SK-N-SH treated with all-trans-retinoic acid at 6 μM for 48 hours (cell line): ENCODE results near the gene LRRC4.

ENCODE experiments used
- ATAC-seq: fragments of 200-7000 bp; cut with Tn5 transposase; 3 replicates; pipeline ENCODE4 v1.9.1; 2020; ENCODE audit warnings: mild to moderate bottlenecking, moderate library complexity
- ARNTL ChIP-seq: fragments of 450-650 bp; formaldehyde crosslinking; IDR thresholded peaks from 2 replicates; pipeline ENCODE4 v1.5.0; 2020; ENCODE audit warnings: low read depth, mild to moderate bottlenecking, moderate library complexity, borderline replicate concordance
- BACH2 ChIP-seq: fragments of 250-450 bp; sonication (Bioruptor Pico); IDR thresholded peaks from 2 replicates; pipeline ENCODE4 v1.9.0; 2021; ENCODE audit warnings: mild to moderate bottlenecking, borderline replicate concordance
- CSDC2 ChIP-seq: fragments of 250-450 bp; sonication (Bioruptor Pico); IDR thresholded peaks from 2 replicates; pipeline ENCODE4 v1.5.0; 2020; ENCODE audit warnings: mild to moderate bottlenecking, moderate library complexity
- ESRRG ChIP-seq: fragments of 250-450 bp; sonication (Bioruptor Pico); IDR thresholded peaks from 2 replicates; pipeline ENCODE4 v1.6.1; 2021; ENCODE audit warnings: mild to moderate bottlenecking
- GLIS3 ChIP-seq: fragments of 250-450 bp; sonication (Bioruptor Pico); IDR thresholded peaks from 2 replicates; pipeline ENCODE4 v1.5.0; 2020; ENCODE audit warnings: mild to moderate bottlenecking, moderate library complexity
- ISL1 ChIP-seq: fragments of 250-450 bp; sonication (Bioruptor Pico); IDR thresholded peaks from 2 replicates; pipeline ENCODE4 v2.1.2; 2022; ENCODE audit warnings: mild to moderate bottlenecking, moderate library complexity
- OSR1 ChIP-seq: fragments of 250-450 bp; sonication (Bioruptor Pico); IDR thresholded peaks from 2 replicates; pipeline ENCODE4 v1.8.0; 2022; ENCODE audit warnings: moderate library complexity, mild to moderate bottlenecking, inconsistent platforms
- PPARA ChIP-seq: fragments of 250-450 bp; sonication (Bioruptor Pico); IDR thresholded peaks from 2 replicates; pipeline ENCODE4 v1.5.0; 2020; ENCODE audit warnings: mild to moderate bottlenecking, borderline replicate concordance
- RARB ChIP-seq: fragments of 250-450 bp; sonication (Bioruptor Pico); IDR thresholded peaks from 2 replicates; pipeline ENCODE4 v1.8.0; 2021; ENCODE audit warnings: mild to moderate bottlenecking, moderate library complexity
- SNAI2 ChIP-seq: fragments of 250-450 bp; sonication (Bioruptor Pico); IDR thresholded peaks from 2 replicates; pipeline ENCODE4 v1.5.0; 2020; ENCODE audit warnings: mild to moderate bottlenecking, moderate library complexity
- TCF4 ChIP-seq: fragments of 250-450 bp; sonication (Bioruptor Pico); IDR thresholded peaks from 2 replicates; pipeline ENCODE4 v1.8.0; 2021; ENCODE audit warnings: mild to moderate bottlenecking, moderate library complexity, borderline replicate concordance
- ZC3H10 ChIP-seq: fragments of 250-450 bp; sonication (Bioruptor Pico); IDR thresholded peaks from 2 replicates; pipeline ENCODE4 v1.5.1; 2021; ENCODE audit warnings: mild to moderate bottlenecking, moderate library complexity
- ZFP3 ChIP-seq: fragments of 250-450 bp; sonication (Bioruptor Pico); IDR thresholded peaks from 2 replicates; pipeline ENCODE4 v1.5.0; 2020; ENCODE audit warnings: mild to moderate bottlenecking, moderate library complexity
- ZFP30 ChIP-seq: fragments of 450-650 bp; formaldehyde crosslinking; IDR thresholded peaks from 2 replicates; pipeline ENCODE4 v1.5.0; 2022; ENCODE audit warnings: mild to moderate bottlenecking, moderate library complexity
- ZNF565 ChIP-seq: fragments of 450-650 bp; formaldehyde crosslinking; conservative IDR thresholded peaks from 2 replicates; pipeline ENCODE4 v1.5.0; 2020; ENCODE audit warnings: low read depth, mild to moderate bottlenecking, moderate library complexity
- ZNF70 ChIP-seq: fragments of 450-650 bp; formaldehyde crosslinking; IDR thresholded peaks from 2 replicates; pipeline ENCODE4 v1.5.0; 2020; ENCODE audit warnings: mild to moderate bottlenecking, moderate library complexity
- ZNF8 ChIP-seq: fragments of 450-650 bp; formaldehyde crosslinking; IDR thresholded peaks from 2 replicates; pipeline ENCODE4 v1.5.0; 2020; ENCODE audit warnings: mild to moderate bottlenecking, moderate library complexity
- TF ChIP-seq, protein P1 (sequence below): fragments of 250-450 bp; sonication (Bioruptor Pico); IDR thresholded peaks from 2 replicates; pipeline ENCODE4 v1.5.1; 2020; ENCODE audit warnings: low read depth, mild to moderate bottlenecking, moderate library complexity
- TF ChIP-seq, protein P2 (sequence below): fragments of 250-450 bp; sonication (Bioruptor Pico); IDR thresholded peaks from 2 replicates; pipeline ENCODE4 v1.5.0; 2020; ENCODE audit warnings: mild to moderate bottlenecking, moderate library complexity
- TF ChIP-seq, protein P3 (sequence below): fragments of 250-450 bp; sonication (Bioruptor Pico); IDR thresholded peaks from 2 replicates; pipeline ENCODE4 v1.8.0; 2020; ENCODE audit warnings: mild to moderate bottlenecking, moderate library complexity, borderline replicate concordance
- TF ChIP-seq, protein P4 (sequence below): fragments of 250-450 bp; sonication (Bioruptor Pico); IDR thresholded peaks from 2 replicates; pipeline ENCODE4 v1.8.0; 2021; ENCODE audit warnings: low read depth, mild to moderate bottlenecking, moderate library complexity, borderline replicate concordance

LRRC4 gene, protein sequence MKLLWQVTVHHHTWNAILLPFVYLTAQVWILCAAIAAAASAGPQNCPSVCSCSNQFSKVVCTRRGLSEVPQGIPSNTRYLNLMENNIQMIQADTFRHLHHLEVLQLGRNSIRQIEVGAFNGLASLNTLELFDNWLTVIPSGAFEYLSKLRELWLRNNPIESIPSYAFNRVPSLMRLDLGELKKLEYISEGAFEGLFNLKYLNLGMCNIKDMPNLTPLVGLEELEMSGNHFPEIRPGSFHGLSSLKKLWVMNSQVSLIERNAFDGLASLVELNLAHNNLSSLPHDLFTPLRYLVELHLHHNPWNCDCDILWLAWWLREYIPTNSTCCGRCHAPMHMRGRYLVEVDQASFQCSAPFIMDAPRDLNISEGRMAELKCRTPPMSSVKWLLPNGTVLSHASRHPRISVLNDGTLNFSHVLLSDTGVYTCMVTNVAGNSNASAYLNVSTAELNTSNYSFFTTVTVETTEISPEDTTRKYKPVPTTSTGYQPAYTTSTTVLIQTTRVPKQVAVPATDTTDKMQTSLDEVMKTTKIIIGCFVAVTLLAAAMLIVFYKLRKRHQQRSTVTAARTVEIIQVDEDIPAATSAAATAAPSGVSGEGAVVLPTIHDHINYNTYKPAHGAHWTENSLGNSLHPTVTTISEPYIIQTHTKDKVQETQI

DNA sequence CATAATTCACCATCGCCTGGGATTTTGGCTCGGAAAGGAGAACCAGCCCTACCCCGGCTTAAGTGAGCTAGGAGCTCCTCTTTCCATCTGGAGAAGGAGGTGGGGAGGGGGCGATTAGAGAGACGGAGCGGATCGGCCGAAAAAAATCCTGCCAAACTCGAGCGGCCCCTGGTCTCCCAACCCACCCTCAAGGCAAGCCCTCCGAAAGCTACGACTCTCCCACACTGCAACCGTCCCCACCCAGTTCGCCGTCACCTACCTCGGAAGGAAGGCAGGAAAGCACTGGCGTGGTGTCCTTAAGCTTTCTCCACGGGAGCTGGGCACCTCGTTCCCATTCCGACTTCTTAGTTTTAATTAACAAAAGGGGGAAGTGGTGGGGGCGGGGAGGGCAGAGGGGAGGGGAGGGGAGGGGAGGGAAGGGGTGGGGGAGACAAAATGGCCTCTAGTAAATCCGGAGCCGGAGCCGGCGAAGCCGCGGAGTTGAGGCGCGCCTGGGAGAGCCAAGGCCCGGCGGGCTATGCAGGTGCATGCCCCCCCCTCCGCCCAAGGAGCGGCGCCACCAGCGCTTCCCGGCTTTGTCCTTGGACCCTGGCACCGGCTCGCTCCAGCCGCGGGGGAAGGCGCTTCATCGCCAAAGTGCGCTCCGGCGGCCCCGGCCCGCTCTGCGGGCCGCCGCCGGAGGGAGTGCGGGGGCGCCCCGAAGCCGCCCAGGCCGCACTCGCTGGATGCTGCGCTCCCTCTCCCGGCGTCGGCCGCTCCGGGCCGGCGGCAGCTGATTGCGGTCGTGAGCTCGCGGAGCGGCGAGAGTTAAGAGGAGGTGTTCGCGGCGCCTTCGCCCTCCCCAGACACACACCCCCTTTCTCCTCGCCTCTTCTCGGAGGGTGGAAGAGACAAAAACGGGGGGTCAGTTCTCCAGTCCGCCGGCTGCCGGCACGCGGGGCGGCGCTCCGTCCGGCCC lies at the start of gene LRRC4:
Gene LRRC4, minus strand, starts transcription at position 784 of the 958 bp plus-strand sequence. CDS start 797 bp downstream, outside the sequence.
- peak; percentile 64 for ATAC-seq
- TF ChIP-seq ZNF8 = no peak
- TF ChIP-seq SNAI2 = 0 out of 2 replicates have a peak, but pooled peaks have one; percentile 33
- TF ChIP-seq TCF4 (CRISPR knock-in tag) = no peak
- no peak for TF ChIP-seq CSDC2 (CRISPR knock-in tag)

DNA sequence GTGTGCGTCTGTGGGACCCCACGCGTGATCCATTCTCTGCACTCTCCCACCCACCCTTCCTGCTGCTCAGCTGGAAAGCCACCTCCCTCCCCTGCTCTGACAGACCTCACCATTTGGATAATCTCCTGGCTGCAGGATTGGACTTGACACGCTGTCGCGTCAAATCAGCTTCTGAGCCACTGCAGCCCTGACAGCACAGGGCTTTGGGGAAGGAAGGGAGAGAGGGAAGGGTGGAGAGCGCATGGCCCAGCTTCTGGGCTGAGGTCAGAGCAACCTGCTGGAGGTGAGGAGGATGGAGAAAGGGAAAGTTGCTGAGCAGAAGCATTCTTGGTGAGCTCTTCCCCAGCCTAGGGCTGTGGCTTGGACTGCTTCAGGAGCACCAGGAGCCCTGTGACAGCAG lies 48.9 kb upstream of the LRRC4 start:
- TF ChIP-seq, protein P1, sequence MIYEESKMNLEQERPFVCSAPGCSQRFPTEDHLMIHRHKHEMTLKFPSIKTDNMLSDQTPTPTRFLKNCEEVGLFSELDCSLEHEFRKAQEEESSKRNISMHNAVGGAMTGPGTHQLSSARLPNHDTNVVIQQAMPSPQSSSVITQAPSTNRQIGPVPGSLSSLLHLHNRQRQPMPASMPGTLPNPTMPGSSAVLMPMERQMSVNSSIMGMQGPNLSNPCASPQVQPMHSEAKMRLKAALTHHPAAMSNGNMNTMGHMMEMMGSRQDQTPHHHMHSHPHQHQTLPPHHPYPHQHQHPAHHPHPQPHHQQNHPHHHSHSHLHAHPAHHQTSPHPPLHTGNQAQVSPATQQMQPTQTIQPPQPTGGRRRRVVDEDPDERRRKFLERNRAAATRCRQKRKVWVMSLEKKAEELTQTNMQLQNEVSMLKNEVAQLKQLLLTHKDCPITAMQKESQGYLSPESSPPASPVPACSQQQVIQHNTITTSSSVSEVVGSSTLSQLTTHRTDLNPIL (CRISPR knock-in tag) = no peak
- TF ChIP-seq OSR1 (CRISPR knock-in tag) = no peak
- TF ChIP-seq ARNTL (CRISPR knock-in tag) = no peak
- TF ChIP-seq ISL1 (CRISPR knock-in tag) = no peak
- no peak for TF ChIP-seq ZFP30 (CRISPR knock-in tag)
- TF ChIP-seq, protein P2, sequence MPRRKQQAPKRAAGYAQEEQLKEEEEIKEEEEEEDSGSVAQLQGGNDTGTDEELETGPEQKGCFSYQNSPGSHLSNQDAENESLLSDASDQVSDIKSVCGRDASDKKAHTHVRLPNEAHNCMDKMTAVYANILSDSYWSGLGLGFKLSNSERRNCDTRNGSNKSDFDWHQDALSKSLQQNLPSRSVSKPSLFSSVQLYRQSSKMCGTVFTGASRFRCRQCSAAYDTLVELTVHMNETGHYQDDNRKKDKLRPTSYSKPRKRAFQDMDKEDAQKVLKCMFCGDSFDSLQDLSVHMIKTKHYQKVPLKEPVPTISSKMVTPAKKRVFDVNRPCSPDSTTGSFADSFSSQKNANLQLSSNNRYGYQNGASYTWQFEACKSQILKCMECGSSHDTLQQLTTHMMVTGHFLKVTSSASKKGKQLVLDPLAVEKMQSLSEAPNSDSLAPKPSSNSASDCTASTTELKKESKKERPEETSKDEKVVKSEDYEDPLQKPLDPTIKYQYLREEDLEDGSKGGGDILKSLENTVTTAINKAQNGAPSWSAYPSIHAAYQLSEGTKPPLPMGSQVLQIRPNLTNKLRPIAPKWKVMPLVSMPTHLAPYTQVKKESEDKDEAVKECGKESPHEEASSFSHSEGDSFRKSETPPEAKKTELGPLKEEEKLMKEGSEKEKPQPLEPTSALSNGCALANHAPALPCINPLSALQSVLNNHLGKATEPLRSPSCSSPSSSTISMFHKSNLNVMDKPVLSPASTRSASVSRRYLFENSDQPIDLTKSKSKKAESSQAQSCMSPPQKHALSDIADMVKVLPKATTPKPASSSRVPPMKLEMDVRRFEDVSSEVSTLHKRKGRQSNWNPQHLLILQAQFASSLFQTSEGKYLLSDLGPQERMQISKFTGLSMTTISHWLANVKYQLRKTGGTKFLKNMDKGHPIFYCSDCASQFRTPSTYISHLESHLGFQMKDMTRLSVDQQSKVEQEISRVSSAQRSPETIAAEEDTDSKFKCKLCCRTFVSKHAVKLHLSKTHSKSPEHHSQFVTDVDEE (CRISPR knock-in tag) = no peak
- no peak for TF ChIP-seq ZNF8
- TF ChIP-seq, protein P3, sequence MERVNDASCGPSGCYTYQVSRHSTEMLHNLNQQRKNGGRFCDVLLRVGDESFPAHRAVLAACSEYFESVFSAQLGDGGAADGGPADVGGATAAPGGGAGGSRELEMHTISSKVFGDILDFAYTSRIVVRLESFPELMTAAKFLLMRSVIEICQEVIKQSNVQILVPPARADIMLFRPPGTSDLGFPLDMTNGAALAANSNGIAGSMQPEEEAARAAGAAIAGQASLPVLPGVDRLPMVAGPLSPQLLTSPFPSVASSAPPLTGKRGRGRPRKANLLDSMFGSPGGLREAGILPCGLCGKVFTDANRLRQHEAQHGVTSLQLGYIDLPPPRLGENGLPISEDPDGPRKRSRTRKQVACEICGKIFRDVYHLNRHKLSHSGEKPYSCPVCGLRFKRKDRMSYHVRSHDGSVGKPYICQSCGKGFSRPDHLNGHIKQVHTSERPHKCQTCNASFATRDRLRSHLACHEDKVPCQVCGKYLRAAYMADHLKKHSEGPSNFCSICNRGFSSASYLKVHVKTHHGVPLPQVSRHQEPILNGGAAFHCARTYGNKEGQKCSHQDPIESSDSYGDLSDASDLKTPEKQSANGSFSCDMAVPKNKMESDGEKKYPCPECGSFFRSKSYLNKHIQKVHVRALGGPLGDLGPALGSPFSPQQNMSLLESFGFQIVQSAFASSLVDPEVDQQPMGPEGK (CRISPR knock-in tag) = no peak
- TF ChIP-seq ZNF565 = no peak
- TF ChIP-seq, protein P4, sequence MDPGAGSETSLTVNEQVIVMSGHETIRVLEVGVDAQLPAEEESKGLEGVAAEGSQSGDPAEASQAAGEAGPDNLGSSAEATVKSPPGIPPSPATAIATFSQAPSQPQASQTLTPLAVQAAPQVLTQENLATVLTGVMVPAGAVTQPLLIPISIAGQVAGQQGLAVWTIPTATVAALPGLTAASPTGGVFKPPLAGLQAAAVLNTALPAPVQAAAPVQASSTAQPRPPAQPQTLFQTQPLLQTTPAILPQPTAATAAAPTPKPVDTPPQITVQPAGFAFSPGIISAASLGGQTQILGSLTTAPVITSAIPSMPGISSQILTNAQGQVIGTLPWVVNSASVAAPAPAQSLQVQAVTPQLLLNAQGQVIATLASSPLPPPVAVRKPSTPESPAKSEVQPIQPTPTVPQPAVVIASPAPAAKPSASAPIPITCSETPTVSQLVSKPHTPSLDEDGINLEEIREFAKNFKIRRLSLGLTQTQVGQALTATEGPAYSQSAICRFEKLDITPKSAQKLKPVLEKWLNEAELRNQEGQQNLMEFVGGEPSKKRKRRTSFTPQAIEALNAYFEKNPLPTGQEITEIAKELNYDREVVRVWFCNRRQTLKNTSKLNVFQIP (CRISPR knock-in tag) = no peak
- TF ChIP-seq RARB (CRISPR knock-in tag) = no peak
- no peak for TF ChIP-seq GLIS3 (CRISPR knock-in tag)
- TF ChIP-seq ZC3H10 (CRISPR knock-in tag) = no peak
- TF ChIP-seq SNAI2 = no peak
- no peak for TF ChIP-seq ZFP3 (CRISPR knock-in tag)
- TF ChIP-seq BACH2 (CRISPR knock-in tag) = no peak
- TF ChIP-seq PPARA (CRISPR knock-in tag) = no peak
- TF ChIP-seq TCF4 (CRISPR knock-in tag) = no peak
- no peak for TF ChIP-seq ESRRG
- no peak for TF ChIP-seq ZNF70

DNA sequence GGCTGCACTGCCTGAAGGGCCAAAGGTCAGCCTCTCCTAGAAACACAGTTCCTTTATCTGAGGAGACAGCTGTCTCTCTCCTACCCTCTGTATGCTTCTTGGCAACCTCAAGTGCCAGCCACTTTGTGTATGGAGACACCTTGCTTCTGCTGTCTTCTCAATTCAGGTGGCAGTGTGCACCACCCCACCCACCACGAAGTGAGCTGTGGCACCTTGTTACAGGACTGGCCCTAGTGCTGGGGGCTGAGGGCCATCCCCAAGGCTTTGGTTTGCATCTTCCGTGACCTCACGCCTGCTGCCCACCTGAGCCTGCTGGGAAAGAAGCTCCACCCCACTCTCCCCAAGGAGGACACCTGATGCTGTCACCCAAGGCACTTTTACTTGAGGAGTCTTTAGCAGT lies 47.1 kb upstream of the LRRC4 start:
- no peak for ATAC-seq
- no peak for TF ChIP-seq ZNF8
- no peak for TF ChIP-seq PPARA (CRISPR knock-in tag)
- TF ChIP-seq RARB (CRISPR knock-in tag) = no peak
- TF ChIP-seq ZNF565 = no peak
- TF ChIP-seq, protein P3 (CRISPR knock-in tag) = no peak
- TF ChIP-seq, all 23 proteins: peak for 0

More for the DNA sequence above, 48.9 kb upstream of the LRRC4 start:
- ATAC-seq = no peak
